NCI-H69 (cell line): ENCODE results near the gene PPM1E.
A peak's percentile ranks its signal among the peaks of the same experiment; 100 is the strongest.

Experiments
- DNase-seq: peaks from one replicate; lab custom pipeline; 2025; lab: John Stamatoyannopoulos, UW

Gene PPM1E

GRCh38 chr17:58996968-58997367, 241.3 kb downstream of the PPM1E start:
- no peak for DNase-seq

- no peak for DNase-seq
These were observed 242.3 kb downstream of the PPM1E start for GRCh38 chr17:58997756-58998553.

GRCh38 chr17:58998871-58999270, 243.2 kb downstream of the PPM1E start:
- DNase-seq = no peak

- no peak for DNase-seq
These were observed 243.8 kb downstream of the PPM1E start for GRCh38 chr17:58999500-58999899.

- DNase-seq = no peak
These were observed 244.4 kb downstream of the PPM1E start for GRCh38 chr17:59000022-59000421.

GRCh38 chr17:59001158-59001814, 245.6 kb downstream of the PPM1E start:
- DNase-seq = no peak

GRCh38 chr17:59002126-59002525, 246.5 kb downstream of the PPM1E start:
- no peak for DNase-seq

GRCh38 chr17:59002848-59003247, 247.2 kb downstream of the PPM1E start:
- no peak for DNase-seq

- no peak for DNase-seq
These were observed 248.2 kb downstream of the PPM1E start for GRCh38 chr17:59003860-59004259.

GRCh38 chr17:59004338-59005111, 248.9 kb downstream of the PPM1E start:
- DNase-seq = peak; percentile 69

- no peak for DNase-seq
These were observed 252.3 kb downstream of the PPM1E start for GRCh38 chr17:59007995-59008394.

GRCh38 chr17:59008737-59009136, 253.1 kb downstream of the PPM1E start:
- DNase-seq = no peak

GRCh38 chr17:59010026-59010425, 254.4 kb downstream of the PPM1E start:
- DNase-seq = no peak

GRCh38 chr17:59011975-59012374, 256.3 kb downstream of the PPM1E start:
- no peak for DNase-seq

- DNase-seq = no peak
These were observed 262.4 kb downstream of the PPM1E start for GRCh38 chr17:59018019-59018418.

GRCh38 chr17:59024916-59025315, 269.3 kb downstream of the PPM1E start:
- no peak for DNase-seq

- DNase-seq = no peak
These were observed 270.7 kb downstream of the PPM1E start for GRCh38 chr17:59026176-59026939.

GRCh38 chr17:59027750-59028149, 272.1 kb downstream of the PPM1E start:
- DNase-seq = no peak

- no peak for DNase-seq
These were observed 272.7 kb downstream of the PPM1E start for GRCh38 chr17:59028328-59028727.

GRCh38 chr17:59030811-59031210, 275.2 kb downstream of the PPM1E start:
- no peak for DNase-seq
